Measurements from ENCODE around the gene DBNDD1.

Gene DBNDD1

GRCh38 chr16:90019543-90020259, 445 bp upstream of the DBNDD1 start:
- H3K27ac ChIP-seq: peak overlapping the region; percentile 97
- TF ChIP-seq CTCF (IDR thresholded peaks at IDR 0.05) (peak; percentile 92), ZFX (IDR thresholded peaks at IDR 0.05; ENCODE audit: borderline replicate concordance) (no peak)

DNA sequence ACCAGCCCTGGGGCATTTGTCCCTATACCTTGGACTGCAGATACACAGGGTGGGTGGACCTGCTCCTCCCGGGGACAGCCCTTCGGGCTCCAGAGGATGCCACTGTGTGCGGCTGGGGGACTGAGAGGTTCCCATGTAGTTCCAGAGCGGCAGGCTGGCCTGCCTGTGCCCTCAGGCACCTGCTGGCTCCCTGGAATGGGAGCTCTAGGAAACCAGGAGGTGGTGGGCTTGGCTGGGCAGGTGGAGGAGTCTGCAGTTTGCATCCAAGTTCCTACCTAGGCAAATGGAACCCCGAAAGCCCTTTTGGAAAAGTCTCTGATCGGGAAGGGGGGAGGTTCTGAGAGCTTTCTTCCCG, 982 bp downstream of the DBNDD1 start:
- TF ChIP-seq CTCF (IDR thresholded peaks at IDR 0.05) (no peak), ZFX (IDR thresholded peaks at IDR 0.05; ENCODE audit: borderline replicate concordance) (no peak)
- peak overlapping the region; percentile 97 for H3K27ac ChIP-seq

DNA sequence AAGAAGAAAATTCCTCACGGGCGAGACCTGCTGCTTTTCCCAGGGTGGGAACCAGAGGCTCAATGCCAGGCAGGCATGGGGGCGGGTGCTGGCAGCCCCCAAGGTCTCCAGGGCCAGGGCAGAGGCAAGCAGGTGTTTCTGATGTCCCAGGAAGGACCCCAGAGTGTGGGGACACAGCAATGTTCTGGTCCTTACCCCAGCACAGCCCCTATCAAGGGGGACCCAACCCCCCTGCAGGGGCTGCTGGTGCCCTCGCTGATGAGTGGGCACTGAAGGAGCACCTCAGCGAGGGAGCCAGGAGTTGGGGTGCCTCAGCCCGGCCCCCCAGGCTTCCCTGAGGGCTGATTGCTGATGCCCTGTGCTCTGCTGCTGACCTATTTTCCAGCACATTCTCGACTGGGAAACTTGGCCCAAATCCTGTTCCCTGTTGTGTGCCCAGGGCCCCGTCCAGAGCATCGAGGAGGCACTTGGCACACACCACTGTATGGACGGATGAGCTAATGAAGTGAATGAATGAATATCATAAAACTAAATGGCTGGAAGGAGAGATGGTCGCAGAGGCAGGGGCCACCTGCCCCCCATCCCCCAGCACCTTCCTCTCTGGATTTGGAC, 2.8 kb downstream of the DBNDD1 start:
- TF ChIP-seq ZFX (IDR thresholded peaks at IDR 0.05; ENCODE audit: borderline replicate concordance) (no peak), CTCF (IDR thresholded peaks at IDR 0.05) (no peak)
- no peak overlapping the region for H3K27ac ChIP-seq

DNA sequence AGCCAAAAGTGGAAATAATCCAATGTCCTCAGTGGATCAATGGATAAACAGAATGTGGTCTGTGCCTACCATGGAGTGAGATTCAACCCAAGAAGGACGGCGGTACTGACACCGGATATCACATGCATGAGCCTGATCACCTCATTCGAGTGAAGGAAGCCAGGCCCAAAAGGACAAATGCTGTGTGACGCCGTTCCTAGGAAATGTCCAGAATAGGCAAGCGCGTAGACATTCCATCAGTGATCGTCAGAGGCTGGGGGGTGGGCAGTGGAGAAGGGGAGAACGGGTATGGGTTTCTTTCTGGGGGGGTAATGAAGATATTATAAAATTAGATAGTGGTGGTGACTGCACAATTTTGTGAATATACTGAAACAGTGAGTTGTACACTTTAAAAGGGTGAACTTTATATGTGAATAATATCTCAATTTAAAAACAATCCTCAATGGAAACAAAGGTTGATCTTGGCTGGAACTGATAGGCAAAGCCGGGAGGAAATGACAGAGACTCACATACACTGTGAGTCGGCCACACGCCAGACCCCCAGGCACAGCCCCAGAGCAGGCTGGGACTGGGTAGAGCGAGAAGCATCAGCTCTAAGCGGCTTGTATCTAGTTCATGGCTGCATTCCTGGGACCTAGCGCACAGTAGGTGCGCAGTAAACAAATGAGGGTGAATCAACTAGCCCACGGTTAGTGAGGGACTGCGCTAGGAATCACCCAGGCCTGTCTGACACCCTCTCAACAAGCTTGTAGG, 3.5 kb downstream of the DBNDD1 start:
- H3K27ac ChIP-seq: no peak overlapping the region
- TF ChIP-seq CTCF (IDR thresholded peaks at IDR 0.05) (no peak), ZFX (IDR thresholded peaks at IDR 0.05; ENCODE audit: borderline replicate concordance) (no peak)

GRCh38 chr16:90012991-90013745, 6.1 kb downstream of the DBNDD1 start:
- H3K27ac ChIP-seq: no peak overlapping the region
- TF ChIP-seq ZFX (IDR thresholded peaks at IDR 0.05; ENCODE audit: borderline replicate concordance) (no peak), CTCF (IDR thresholded peaks at IDR 0.05) (no peak)

DNA sequence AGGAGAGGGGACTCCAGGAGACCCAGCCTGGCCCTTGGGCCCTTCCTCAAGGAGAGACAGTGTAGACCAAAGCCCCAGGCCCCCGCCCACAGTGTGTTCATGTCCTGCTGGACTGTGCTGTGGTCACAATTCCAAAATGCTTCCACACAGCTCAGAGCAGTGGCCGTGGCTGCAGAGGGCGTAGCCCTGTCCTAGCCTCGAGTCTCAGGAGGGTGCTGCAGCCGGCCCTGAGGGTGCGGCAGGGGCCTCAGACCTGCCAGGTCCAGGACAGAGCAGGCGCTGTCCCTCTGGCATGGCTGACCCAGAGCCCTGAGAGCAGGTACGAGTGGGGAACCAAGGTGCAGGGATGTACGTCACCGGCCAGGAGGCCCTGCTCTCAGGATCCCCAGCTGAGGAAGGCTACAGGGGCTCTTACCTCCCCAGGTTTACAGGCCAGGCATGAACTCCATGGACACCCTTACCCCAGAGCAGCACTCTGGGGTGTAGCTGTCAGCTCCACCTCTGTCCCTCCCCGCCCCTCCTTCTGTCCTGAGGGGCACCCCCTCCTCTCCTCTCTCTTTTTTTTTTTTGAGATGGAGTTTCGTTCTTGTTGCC, 7.3 kb downstream of the DBNDD1 start:
- no peak overlapping the region for H3K27ac ChIP-seq
- no peak for TF ChIP-seq ZFX (IDR thresholded peaks at IDR 0.05; ENCODE audit: borderline replicate concordance)
- TF ChIP-seq CTCF (IDR thresholded peaks at IDR 0.05): no peak

All from 22Rv1 (cell line).